HTR-8/SVneo (cell line): Measurements from ENCODE around the gene ZNF813.
A peak's percentile ranks its signal among the peaks of the same experiment; 100 is the strongest.
"Not testable (repeated sequence)": the region's sequence is repeated elsewhere in the genome, so short reads cannot be mapped to it uniquely, and the experiment has no call there.

ENCODE experiments used
- DNase-seq: peaks from one replicate; pipeline ENCODE4 v3.0.0; 2011; ENCODE audit warnings: low spot score, mixed read lengths; ENCODE audit not compliant: insufficient read length
- FAIRE-seq: peaks from 2 replicates; lab custom pipeline; 2011; peaks lifted over from hg19 to GRCh38; lab: Jason Lieb, UNC

The ZNF813 gene

GRCh38 chr19:53467485-53468262 is at the start of gene ZNF813:
Gene ZNF813, plus strand, starts transcription at chr19:53467733. Its CDS starts 16,090 bp downstream, at chr19:53483823.
- FAIRE-seq: peak; percentile 68

DNA sequence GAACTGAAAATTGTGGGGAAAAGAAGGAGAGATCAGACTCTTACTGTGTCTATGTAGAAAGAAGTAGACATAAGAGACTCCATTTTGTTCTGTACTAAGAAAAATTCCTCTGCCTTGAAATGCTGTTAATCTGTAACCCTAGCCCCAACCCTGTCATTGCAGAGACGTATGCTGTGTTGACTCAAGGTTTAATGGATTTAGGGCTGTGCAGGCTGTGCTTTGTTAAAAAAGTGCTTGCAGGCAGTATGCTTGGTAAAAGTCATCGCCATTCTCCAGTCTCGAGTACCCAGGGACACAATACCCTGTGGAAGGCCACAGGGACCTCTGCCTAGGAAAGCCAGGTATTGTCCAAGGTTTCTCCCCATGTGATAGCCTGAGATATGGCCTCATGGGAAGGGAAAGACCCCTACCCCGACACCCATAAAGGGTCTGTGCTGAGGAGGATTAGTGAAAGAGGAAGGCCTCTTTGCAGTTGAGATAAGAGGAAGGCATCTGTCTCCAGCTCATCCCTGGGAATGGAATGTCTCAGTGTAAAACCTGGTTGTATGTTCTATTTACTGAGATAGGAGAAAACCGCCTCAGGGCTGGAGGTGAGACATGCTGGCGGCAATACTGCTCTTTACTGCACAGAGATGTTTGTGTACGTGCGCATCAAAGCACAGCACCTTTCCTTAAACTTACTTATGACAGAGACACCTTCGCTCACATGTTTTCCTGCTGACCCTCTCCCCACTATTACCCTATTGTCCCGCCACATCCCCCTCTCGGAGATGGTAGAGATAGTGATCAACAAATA is 46.8 kb upstream of the ZNF813 start:
- not testable (repeated sequence) for FAIRE-seq

More at GRCh38 chr19:53467485-53468262, at the start of gene ZNF813:
- DNase-seq: peak; percentile 74

GRCh38 chr19:53422551-53422950 is 45.0 kb upstream of the ZNF813 start:
- FAIRE-seq (no peak), DNase-seq (no peak)

More for the DNA sequence above, 46.8 kb upstream of the ZNF813 start:
- DNase-seq: not testable (repeated sequence)

GRCh38 chr19:53423074-53423473 is 44.5 kb upstream of the ZNF813 start:
- DNase-seq, FAIRE-seq: not testable (repeated sequence)

DNA sequence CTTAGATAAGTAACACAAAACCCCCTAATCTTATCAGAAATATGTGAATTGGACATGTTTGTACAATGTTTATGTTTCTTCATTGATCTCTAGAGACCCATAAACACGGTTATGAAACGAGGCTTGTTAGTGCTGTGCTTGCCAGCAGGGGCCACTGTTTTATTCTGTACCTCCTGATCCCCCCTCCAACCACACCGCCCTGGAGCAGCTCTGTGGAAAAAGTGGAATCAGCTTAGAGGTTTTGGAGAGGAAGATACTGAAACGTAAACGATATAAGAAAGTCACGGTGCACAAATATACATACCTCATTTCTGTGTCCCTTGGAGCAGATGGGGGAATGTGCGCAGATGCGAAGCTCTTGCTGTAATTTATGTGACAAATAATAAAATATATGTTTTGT is 43.9 kb upstream of the ZNF813 start:
- not testable (repeated sequence) for DNase-seq
- FAIRE-seq: peak; percentile 90

GRCh38 chr19:53424968-53425597 is 42.5 kb upstream of the ZNF813 start:
- no peak for FAIRE-seq
- DNase-seq: peak; percentile 37

- peak; percentile 82 for DNase-seq
- FAIRE-seq: peak; percentile 91
Measured at GRCh38 chr19:53431399-53432087, 36.0 kb upstream of the ZNF813 start, which contains the start of gene ZNF761. Gene ZNF761, plus strand, starts transcription at chr19:53431984. Its CDS starts 15,285 bp downstream, at chr19:53447269.

DNA sequence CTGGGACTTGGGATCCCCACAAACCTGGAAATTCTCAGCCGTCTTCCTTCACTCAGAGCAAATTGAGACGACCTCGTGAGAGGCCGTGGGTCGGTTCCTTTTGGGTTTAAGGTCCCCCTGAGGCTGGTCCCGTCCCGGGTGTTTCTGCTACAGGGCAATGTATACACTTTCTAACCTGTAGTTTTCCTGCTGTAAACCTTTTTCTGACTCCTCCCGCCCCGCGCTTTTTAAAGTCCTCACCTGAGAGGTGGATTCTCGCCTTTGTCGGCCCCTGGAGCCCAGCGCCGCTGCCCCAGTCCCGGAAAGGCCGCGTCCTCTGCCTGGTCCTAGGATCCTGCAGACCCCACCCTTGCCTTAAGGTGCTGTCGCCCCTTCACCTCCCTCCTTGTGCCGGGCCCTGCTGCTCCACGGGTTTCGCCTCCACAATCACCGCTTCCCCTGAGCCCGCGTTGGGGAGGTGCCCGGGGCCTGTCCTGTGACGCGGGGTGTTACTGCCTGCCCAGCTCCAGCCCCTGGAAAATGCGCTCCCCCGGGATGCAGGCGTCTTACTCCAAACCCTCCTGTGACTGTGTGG is 35.4 kb upstream of the ZNF813 start:
- DNase-seq: no peak

DNA sequence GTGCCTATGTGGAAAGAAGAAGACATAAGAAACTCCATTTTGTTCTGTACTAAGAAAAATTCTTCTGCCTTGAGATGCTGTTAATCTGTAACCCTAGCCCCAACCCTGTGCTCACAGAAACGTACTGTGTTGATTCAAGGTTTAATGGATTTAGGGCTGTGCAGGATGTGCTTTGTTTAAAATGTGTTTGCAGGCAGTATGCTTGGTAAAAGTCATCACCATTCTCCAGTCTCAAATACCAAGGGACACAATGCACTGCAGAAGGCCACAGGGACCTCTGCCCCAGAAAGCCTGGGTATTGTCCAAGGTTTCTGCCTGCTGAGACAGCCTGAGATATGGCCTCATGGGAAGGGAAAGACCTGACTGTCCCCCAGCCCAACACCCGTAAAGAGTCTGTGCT is 23.7 kb upstream of the ZNF813 start:
- FAIRE-seq, DNase-seq: not testable (repeated sequence)

More for the DNA sequence above, 35.4 kb upstream of the ZNF813 start:
- peak; percentile 20 for FAIRE-seq

DNA sequence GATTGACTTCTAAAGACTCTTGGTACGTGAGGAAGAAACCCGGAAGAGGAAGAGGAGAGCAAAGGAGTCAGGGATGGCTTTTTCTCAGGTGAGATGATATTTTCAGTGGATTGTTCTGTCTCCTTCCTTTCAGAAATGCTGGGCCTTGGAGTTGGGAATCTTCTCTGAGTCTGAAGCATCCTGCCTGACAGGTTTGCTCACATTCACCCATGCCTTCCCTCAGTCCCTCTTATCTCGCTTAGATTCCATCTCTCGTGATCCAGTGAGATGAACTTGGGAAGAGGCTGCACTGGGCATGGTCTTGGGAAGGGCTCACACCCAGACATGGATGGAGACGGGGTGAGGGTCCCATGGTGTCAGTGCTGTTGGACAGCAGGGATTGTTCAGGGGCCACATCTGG is 20.3 kb upstream of the ZNF813 start:
- not testable (repeated sequence) for FAIRE-seq, DNase-seq

DNA sequence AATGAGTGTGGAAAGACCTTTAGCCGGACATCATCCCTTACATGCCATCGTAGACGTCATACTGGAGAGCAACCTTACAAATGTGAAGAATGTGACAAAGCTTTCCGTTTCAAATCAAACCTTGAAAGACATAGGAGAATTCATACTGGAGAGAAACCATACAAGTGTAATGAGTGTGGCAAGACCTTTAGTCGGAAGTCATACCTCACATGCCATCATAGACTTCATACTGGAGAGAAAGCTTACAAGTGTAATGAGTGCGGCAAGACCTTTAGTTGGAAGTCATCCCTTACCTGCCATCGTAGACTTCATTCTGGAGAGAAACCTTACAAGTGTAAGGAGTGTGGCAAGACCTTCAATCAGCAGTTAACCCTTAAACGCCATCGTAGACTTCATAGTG is 11.7 kb upstream of the ZNF813 start:
- FAIRE-seq (no peak), DNase-seq (no peak)

- not testable (repeated sequence) for DNase-seq, FAIRE-seq
Measured at GRCh38 chr19:53460131-53460721, 7.3 kb upstream of the ZNF813 start.

GRCh38 chr19:53461866-53462265 is 5.7 kb upstream of the ZNF813 start:
- FAIRE-seq (no peak), DNase-seq (no peak)

- no peak for DNase-seq
- FAIRE-seq: no peak
Measured at GRCh38 chr19:53462861-53463260, 4.7 kb upstream of the ZNF813 start.

- DNase-seq: no peak
- no peak for FAIRE-seq
Measured at GRCh38 chr19:53463263-53463662, 4.3 kb upstream of the ZNF813 start.

DNA sequence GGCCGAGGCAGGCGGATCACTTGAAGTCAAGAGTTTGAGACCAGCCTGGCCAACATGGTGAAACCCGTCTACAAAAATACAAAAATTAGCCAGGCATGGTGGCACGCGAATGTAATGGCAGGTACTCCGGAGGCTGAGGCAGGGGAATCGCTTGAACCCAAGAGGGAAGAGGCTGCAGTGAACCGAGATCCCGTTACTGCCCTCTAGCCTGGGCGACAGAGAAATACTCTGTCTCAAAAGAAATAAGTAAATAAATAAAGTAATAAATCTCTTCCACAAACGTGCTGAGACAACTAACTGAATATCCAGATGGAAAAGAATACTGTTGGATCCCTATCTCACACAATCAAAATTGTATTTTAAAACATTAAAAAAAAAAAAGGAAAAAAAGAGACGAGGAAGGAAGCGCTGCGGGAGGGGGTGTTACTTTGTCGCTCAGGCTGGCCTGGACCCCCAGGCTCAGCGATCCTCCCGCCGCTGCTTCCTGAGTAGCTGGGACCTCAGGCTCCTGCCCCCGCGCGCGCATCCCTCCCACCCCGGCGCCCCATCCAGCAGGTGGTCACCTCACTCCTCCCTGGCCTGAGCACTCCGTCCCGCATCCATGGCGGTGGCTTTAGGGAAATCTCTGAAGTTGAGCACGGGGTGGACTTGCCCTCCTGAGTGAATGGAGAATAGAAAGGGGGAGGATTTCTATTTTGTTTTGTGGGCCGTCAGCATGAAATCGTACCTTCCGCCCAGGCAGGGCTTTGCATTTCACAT is 628 bp upstream of the ZNF813 start:
- FAIRE-seq (no peak), DNase-seq (no peak)

- FAIRE-seq, DNase-seq: not testable (repeated sequence)
Measured at GRCh38 chr19:53468628-53469027, 1.1 kb downstream of the ZNF813 start.

DNA sequence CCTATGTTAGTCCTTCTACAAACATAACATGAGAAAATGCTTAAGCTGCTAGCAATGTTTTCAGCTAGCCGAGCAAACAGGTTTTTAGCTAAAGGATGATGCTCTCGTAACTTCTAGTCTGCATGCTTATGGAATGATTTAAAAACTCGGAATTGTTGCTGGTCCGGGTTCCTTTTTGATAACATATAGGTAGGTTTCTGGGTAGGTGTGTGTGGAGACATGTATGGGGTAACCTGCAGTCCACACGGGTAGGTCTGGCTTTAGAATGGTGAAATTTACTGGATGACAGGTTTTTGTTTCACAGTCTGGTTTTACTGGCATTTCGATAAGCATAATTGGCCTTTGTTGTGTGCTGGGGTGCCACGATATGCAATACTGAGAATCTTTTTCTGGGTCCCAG is 4.4 kb downstream of the ZNF813 start:
- DNase-seq (no peak), FAIRE-seq (no peak)
